GM12878 (cell line): ENCODE measurements around the gene FCGBP.
"Not testable (repeated sequence)": the region's sequence is repeated elsewhere in the genome, so short reads cannot be mapped to it uniquely, and the experiment has no call there.

Experiments used
- CTCF ChIP-seq, 3 experiments: IDR thresholded peaks in 2 of 3; conservative IDR thresholded peaks in 1 of 3; 2 replicates each; pipeline ENCODE4 v1.5.1; 2011; ENCODE audit warnings: low read depth in 3 of 3, low read length in 3 of 3, mild to moderate bottlenecking in 3 of 3, control low read depth in 2 of 3, moderate library complexity in 2 of 3, inconsistent platforms in 1 of 3, mixed read lengths in 1 of 3; ENCODE audit not compliant: control insufficient read depth in 2 of 3, insufficient read depth in 1 of 3; ENCODE audit errors: extremely low read depth in 1 of 3
- ESRRA ChIP-seq: IDR thresholded peaks from 2 replicates; pipeline ENCODE4 v1.6.1; 2012; ENCODE audit warnings: mild to moderate bottlenecking, low read length, improper control_type of control experiment
- EZH2 ChIP-seq: IDR thresholded peaks from 2 replicates; pipeline ENCODE4 v1.6.1; 2012; ENCODE audit warnings: low read depth, mild to moderate bottlenecking, control low read depth, inconsistent platforms, low read length, borderline replicate concordance; ENCODE audit not compliant: control insufficient read depth
- HCFC1 ChIP-seq: fragments of 150-350 bp; IDR thresholded peaks from 2 replicates; pipeline ENCODE4 v1.6.1; 2014; ENCODE audit warnings: low read length
- IRF5 ChIP-seq: fragments of 450-650 bp; IDR thresholded peaks from 2 replicates; pipeline ENCODE4 v1.6.1; 2017; ENCODE audit warnings: borderline replicate concordance
- MAX ChIP-seq: IDR thresholded peaks from 2 replicates; pipeline ENCODE4 v1.6.1; 2012; ENCODE audit warnings: low read depth, low read length, improper control_type of control experiment
- NFYA ChIP-seq: IDR thresholded peaks from 2 replicates; pipeline ENCODE4 v1.6.1; 2011; ENCODE audit warnings: low read depth, mild to moderate bottlenecking, low read length, improper control_type of control experiment, borderline replicate concordance
- POLR2A ChIP-seq: IDR thresholded peaks from 2 replicates; pipeline ENCODE4 v1.6.1; 2011; ENCODE audit warnings: low read depth, mild to moderate bottlenecking, low read length
- RAD21 ChIP-seq: IDR thresholded peaks from 2 replicates; pipeline ENCODE4 v1.6.1; 2011; ENCODE audit warnings: mild to moderate bottlenecking, low read depth, low read length, moderate library complexity; ENCODE audit not compliant: insufficient read depth
- SMAD1 ChIP-seq: fragments of 450-650 bp; IDR thresholded peaks from 2 replicates; pipeline ENCODE4 v1.6.1; 2018; ENCODE audit warnings: mild to moderate bottlenecking, low read depth; ENCODE audit not compliant: partially characterized antibody
- SP1 ChIP-seq: IDR thresholded peaks from one replicate; pipeline ENCODE4 v1.6.1; 2011; ENCODE audit warnings: low read depth, low read length
- USF2 ChIP-seq: IDR thresholded peaks from 2 replicates; pipeline ENCODE4 v1.6.1; 2011; ENCODE audit warnings: low read depth, low read length, improper control_type of control experiment, borderline replicate concordance
- ZNF384 ChIP-seq: IDR thresholded peaks from 2 replicates; pipeline ENCODE4 v1.6.1; 2012; ENCODE audit warnings: low read depth, mild to moderate bottlenecking, low read length, improper control_type of control experiment, borderline replicate concordance
- TF ChIP-seq, protein P1 (sequence below): IDR thresholded peaks from 2 replicates; pipeline ENCODE4 v1.6.1; 2012; ENCODE audit warnings: mild to moderate bottlenecking, low read depth, low read length

DNA sequence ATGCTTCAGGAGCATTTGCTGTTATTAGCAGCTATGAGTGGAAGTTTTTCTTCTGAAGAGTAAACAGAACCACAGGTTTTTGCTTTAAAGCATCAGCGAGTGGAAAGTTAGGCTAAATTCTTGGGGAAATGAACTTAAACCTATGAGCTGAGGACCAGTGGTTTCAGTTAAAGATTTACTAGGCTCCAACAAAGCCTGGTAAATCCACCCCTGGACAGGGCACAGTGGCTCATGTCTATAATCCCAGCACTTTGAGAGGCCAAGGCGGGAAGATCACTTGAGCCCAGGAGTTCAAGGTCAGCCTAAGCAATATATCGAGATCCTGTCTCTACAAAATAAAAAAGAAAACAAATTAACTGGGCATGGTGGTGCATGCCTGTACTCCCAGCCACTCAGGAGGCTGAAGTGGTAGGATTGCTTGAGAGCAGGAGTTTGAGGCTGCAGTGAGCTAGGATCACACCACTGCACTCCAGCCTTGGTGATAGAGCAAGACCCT is 46.9 kb downstream of the FCGBP start:
- TF ChIP-seq MAX; CTCF (IDR thresholded peaks at IDR 0.05 in 2 of 3, conservative IDR thresholded peaks at IDR 0.05 in 1 of 3; ENCODE audit: control insufficient read depth in 2 of 3, extremely low read depth in 1 of 3, insufficient read depth in 1 of 3, low read depth in 3 of 3, low read length in 3 of 3); SMAD1; USF2; POLR2A; NFYA; EZH2; ZNF384; ESRRA; HCFC1; RAD21; IRF5; SP1: not testable (repeated sequence)
- TF ChIP-seq, protein P1, sequence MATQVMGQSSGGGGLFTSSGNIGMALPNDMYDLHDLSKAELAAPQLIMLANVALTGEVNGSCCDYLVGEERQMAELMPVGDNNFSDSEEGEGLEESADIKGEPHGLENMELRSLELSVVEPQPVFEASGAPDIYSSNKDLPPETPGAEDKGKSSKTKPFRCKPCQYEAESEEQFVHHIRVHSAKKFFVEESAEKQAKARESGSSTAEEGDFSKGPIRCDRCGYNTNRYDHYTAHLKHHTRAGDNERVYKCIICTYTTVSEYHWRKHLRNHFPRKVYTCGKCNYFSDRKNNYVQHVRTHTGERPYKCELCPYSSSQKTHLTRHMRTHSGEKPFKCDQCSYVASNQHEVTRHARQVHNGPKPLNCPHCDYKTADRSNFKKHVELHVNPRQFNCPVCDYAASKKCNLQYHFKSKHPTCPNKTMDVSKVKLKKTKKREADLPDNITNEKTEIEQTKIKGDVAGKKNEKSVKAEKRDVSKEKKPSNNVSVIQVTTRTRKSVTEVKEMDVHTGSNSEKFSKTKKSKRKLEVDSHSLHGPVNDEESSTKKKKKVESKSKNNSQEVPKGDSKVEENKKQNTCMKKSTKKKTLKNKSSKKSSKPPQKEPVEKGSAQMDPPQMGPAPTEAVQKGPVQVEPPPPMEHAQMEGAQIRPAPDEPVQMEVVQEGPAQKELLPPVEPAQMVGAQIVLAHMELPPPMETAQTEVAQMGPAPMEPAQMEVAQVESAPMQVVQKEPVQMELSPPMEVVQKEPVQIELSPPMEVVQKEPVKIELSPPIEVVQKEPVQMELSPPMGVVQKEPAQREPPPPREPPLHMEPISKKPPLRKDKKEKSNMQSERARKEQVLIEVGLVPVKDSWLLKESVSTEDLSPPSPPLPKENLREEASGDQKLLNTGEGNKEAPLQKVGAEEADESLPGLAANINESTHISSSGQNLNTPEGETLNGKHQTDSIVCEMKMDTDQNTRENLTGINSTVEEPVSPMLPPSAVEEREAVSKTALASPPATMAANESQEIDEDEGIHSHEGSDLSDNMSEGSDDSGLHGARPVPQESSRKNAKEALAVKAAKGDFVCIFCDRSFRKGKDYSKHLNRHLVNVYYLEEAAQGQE, result not testable (repeated sequence)
